ENCODE data around the gene CST3.
"Not testable (repeated sequence)": the region's sequence is repeated elsewhere in the genome, so short reads cannot be mapped to it uniquely, and the experiment has no call there.

CST3 gene, protein sequence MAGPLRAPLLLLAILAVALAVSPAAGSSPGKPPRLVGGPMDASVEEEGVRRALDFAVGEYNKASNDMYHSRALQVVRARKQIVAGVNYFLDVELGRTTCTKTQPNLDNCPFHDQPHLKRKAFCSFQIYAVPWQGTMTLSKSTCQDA

DNA sequence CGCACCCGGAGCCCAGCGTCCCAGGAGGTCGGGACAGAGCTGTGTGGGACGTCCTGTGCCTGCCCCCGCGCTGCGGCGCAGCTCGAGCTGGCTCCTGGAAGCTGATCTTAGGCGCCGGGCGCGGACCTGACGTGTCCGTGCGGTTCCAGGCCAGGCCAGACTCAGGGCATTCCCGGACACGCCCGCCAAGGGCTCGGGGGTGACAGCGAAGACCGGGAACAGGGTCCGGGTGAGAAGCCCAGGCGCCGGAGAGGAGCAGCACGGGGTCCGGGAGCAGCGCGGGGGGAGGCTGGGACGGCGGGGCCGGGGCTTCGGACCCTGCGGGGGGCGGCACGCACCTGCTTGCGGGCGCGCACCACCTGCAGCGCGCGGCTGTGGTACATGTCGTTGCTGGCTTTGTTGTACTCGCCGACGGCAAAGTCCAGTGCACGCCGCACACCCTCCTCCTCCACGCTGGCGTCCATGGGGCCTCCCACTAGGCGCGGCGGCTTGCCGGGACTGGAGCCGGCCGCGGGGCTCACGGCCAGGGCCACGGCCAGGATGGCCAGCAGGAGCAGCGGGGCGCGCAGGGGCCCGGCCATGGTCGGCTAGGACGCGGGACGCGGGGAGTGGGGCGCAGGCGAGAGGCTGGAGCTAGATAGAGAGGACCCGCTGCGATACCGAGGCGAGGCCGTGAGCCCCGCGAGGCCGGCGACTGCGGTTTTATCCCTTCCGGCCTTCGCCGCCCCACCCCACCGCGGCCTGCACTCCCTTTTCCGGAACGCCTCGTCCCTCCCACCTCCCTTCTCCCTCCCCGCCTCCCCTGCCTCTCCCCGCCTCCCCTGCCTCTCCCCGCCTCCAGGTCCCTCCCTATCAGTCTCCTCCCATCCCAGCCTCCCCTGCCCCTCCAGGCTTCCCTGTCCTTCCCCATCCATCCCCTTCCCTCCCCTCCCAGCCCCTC, at the start of gene CST3:
CST3 (minus strand) TSS at position 674 of the 940 bp plus-strand sequence; CDS start at position 581, 93 bp downstream.
- no peak for DNase-seq

DNA sequence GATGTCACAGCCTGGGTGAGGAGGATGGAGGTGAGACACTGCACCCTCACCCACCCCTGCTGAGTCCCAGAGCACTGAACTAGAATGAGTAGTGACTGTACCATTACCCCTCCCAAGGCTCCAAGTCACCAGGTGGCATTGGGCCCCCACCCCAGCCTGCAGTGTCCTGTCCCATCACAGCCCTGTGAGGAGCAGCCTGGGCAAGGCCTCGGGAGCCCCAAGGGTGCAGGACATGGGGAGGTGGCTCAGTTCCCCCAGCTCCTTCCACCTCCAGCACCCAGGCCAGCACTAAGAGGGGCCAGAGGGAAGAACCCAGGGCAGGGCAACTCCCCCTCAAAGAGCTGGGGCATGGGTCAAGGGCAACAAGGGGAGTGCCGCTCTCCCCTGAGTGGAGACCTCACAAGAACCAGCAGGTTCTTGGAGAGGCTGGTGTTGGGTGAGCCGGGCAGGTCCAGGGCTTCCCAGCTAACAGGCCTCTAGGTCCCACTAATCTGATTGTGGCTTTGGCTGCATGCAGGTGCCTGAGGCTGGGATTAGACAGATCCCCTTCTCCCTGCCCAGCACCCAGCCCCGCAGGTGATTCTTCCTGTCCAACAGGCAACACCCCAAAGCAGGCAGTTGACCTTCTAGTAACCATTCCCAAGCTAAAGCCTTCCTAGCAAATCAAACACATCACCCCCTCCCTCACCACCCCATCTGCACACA, 48.4 kb upstream of the CST3 start:
- DNase-seq: no peak

DNA sequence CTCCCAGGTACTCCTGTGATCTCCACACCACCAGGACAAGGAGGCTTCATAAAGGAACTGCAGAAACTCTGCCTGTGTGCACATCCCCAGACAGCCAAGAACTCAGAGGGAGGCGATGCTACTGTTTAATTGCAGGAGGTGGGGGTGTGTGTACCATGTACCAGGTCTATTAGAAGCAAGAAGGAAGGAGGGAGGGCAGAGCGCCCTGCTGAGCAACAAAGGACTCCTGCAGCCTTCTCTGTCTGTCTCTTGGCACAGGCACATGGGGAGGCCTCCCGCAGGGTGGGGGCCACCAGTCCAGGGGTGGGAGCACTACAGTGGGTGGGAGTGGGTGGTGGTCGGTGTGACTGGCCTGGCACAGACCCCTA, 47.8 kb upstream of the CST3 start:
- DNase-seq: not testable (repeated sequence)

DNA sequence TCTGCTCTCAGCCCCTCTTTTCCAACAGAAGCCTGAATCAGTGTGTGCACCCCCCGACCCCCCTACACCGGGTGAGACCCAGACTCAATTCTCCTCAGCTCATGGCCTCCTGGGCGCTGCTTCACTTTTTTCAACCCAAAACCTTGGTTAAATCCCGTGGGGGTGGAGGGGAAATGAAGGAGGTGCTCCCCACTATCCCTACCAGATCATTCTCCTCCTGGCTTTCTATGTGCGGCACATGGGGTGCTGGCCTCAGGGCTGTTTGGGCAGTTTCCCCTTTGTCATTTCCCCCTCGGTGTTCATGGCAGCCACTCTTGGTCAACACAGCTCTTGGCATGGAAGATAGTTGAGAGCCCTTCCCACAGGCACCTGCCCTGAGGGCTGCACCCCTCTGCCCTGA, 46.5 kb upstream of the CST3 start:
- no peak for DNase-seq

DNA sequence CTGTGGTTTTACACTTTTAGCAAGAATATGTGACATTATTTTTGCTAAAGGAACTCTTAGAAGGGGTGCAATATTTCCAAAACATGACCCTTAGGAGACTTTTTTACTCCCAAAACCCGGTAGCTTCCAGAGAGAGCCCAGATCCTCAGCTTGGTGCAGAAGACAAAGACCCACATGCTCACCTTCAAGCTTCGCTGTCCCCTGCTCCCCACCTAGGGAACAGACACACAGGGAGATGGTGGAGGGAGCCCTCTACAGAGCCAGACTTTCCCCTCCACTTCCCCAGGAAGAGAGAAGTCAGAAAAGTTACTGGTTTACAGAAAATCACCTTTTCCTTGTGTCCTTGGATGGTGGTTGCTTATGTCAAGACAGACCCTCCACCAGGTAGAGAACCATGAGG, 46.1 kb upstream of the CST3 start:
- DNase-seq: no peak

DNA sequence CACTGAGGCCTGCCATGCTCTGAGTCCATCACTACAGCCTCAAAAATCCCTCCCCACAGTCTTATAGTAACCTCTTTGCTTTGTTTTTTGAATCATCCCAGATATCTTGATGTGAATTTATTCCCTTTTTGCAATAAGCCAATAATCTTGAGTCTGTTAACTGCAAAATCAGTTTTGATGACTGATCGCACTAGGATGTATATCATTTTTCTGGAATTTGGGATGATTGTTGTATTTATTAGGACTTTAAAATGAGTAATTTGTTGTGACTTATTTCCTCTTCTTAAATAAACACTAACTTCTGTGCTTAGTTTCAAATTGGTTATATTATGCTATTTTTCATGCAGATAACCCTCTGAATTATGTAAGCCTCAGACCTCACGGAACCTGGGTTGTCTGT, 45.5 kb upstream of the CST3 start:
- DNase-seq: no peak

DNA sequence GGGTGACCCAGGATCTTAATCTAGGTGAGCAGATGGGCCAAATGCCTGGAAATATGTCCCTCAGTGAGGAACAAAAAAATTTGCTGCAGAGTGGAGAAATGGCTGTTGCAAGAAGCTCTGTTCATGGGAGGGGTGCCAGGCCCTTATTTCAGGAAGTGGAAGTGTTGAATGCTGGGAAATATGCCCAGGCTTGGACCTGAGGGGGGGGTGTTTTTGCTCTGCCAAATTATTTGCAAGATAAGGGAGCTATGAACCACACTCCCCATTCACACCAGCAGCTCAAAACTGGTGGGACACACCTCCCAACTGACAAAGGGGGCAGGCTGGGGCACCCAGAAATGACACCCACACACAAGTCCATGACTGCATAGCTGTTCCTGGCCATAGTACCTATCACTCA, 42.4 kb upstream of the CST3 start:
- no peak for DNase-seq

DNA sequence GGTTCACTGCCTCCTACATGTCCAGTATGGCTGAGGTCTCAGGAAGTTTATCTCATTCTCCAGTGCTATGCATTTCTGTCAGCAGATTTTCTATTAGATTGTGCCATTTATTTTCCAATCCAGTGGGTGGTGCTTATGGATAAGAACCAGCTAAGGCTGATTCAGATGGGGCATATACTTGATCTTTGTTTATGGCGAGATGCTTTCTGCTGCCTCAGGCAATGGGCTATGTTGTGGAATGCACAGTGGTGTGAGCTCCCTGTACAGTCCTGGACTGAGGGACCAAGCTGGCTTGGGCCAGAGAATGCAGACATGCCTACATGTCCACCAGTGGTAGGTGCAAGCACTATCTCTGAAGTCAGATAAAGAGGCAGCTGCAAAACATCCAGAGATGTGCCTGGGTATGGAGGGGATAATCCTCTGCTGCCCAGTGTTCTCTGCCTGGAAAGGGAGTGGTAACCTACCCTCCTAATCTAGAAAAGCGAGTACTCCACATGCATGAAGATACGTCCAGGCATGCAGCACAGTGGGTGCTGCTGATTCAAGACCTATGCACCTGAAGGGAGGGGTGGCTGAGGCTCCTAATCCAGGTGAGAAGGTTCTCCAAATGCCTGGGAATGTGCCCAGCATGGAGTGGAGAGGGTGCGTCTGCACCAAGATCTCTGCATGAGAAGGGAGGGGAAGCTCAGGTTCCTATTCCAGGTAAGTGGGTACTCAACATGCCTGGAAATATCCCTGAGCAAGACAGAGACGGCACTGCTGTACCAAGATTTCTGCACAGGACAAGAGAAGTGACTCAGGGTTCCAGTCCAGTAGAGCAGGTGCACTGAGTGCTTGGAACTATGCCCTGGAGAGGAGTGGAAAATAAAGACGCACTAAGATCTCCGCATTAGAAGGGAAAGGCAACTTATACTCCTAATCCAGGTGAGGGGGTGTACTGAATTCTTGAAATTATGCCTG, 41.7 kb upstream of the CST3 start:
- DNase-seq: no peak

DNA sequence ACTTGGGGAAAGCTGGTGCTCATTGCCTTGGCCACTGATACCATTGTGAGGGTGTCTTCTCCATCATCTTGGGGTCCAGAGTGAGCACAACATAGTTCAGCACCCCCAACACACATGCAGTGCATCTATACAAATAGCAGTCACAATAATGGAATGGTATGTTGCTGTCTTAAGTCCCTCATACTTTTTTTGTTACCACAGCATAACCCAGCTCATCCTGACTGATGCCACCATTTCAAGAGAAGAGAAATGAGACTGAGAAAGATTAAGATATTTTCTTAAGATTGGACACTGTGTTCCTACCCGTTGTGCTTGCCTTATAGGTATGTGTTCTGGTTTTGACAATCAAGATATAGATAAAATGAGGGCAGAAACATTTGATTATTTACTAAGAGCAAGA, 35.5 kb upstream of the CST3 start:
- no peak for DNase-seq

DNA sequence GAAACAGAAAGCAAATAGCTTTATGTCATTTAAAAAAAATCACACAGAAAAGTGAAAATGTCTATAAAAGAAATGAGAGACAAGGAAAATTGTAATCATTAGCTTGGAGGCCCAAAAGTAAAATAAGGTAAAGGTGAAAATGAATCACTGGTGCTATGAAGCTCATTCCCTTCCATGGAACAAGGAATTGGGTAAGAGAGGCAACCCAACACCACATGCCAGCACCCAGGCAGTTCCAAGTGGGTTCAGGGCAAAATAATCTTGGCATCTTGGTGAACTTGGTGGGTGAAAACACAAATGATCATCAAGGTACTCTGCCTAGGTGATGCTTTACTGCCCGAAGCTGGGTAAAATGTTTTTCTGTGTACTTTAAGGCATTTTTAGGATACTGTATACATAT, 34.4 kb upstream of the CST3 start:
- DNase-seq: no peak

DNA sequence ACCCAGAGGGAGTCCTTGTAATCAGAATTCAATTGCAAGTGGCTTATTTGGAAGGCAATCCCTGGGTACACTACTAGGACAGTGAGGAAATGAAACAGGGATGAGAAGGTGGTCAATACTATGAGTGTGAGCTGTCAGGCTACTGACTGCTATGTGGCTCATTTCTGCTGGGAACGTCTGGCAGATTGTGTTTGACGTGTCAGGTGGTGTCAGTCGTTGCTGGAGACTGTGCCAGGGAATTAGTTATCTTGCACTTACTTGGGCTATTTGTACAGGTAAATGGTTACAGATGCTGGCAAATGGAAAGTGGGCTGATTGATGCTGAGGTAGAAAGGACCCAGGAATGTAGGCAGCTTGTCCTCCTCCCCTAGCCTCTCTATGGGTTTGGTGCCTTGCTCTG, 33.7 kb upstream of the CST3 start:
- no peak for DNase-seq

DNA sequence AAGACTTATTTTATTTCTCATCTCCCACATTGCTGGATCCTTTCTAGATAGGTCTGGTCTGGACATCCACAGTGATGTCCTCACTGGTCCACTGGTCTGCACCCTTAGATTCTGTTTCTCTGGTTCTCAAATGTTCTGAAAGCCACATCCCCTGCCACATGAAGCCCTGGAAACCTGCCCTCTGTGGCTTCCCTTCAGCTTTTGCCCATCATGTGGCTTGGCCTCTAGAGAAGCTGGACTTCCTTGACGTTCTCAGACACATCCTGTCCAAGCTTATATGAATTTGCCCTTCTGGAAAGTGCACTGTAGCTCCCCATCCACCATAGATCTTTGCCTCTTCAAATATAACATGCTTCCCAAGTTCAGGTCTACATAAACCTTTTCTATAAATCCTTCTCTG, 32.6 kb upstream of the CST3 start:
- no peak for DNase-seq

DNA sequence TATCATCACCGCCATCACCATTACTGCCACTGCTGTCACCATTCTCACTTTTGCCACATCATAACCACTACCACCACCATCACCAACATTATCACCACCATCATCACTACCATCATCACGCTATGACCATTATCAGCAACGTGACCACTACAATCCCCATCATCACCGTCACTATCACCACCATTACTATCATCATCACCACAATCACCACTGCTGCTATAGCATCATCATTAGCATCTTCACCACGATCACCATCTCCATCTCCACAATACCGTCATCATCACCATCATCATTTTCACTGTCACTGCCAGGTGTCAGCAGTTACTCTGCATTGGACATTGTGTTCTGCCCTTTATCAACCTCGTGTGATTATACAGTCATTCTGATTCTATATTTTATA, 32.1 kb upstream of the CST3 start:
- DNase-seq: no peak

DNA sequence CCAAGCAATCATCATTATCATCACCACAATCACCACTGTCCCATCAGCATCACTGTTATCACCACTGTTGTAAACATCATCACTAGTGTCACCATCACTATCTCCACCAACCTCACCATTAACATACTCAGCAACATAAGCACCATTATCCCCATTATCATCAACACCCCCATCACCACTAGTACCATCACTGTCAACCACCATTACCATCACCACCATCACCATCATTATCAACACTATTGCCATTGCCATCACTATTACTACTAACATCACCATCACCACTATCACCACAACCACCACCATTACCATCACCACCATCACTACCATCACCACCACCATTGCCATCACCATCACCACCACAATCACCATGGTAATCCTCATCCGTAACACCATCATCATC, 31.6 kb upstream of the CST3 start:
- no peak for DNase-seq

DNA sequence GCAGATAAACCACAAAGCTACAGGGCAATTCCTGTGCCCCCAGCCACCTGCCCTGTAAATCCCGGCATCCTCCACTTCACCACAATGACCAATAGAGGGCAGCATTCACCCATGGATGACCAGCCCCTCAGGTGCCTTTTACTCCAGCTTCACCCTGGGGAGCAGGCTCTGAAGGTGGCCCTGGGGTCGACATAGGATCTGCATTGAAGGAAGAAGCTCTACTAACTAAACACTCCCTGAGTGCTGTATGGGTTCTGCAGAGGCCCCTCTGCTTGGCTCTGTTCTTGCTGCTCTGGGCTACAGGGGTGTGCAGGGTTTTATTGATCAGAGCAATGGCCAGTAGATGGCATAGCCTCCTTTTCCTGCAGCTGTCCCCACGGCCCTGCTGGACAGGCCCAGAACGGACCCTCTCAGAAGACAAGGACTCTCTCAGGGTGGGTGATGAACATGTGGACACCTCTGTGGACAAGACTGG, 30.8 kb upstream of the CST3 start:
- DNase-seq: no peak

DNA sequence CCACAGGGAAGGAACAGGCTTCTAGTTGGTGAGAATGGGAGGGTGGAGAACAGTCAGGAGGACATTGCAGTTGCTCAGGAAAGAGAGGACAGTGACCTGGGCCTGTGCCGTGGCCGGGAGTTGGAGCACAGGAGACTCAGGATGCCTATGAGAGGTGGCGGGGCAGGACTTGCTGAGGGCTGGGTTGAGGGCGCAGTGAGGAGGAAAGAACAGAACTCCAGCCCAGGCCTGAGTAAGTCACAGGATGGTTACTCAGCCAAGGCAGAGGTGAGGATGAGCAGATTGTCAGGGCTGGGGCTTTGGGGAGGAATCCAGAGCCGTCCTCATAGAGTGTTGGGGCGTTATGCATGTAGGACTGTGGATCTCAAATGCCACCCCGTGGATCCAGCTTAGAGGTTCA, 29.9 kb upstream of the CST3 start:
- DNase-seq: no peak

DNA sequence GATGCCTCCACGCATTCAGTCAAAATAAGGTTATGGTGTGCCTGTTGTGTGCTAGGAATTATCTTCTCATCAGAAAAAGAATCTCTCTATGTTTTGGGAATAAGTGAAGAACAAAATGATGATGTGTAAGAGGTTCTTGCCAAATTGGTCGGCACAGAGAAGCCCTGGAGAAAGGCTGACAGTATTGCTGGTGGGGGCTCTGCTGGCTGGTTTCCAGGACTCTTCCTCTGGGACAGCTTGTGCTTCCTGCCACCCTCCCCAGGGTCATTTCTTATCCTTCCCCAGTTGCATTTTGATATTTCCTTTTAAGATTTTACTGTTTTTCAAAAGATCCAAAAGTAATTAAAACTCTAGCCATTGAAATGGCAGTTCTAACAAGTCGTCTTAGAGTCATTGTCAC, 28.9 kb upstream of the CST3 start:
- DNase-seq: no peak

DNA sequence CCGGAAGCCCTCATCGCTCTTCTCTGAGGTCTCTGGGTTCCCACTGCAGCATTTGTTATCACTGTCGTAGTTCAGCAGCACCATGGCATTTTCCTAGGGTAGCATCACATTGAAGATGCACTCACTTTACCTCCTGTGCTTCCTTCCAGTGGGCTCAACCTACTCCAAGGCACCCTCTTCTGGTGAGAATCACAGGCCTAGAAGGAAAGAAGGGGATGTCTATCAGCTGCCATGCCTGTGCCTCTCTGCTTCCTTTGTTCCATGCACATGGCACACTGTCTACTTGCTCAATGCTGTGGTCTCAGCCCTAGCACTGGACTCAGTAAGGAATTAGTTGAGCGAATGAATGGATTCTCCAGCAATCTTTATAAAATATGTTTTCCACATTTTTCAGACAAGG, 28.4 kb upstream of the CST3 start:
- DNase-seq: no peak

DNA sequence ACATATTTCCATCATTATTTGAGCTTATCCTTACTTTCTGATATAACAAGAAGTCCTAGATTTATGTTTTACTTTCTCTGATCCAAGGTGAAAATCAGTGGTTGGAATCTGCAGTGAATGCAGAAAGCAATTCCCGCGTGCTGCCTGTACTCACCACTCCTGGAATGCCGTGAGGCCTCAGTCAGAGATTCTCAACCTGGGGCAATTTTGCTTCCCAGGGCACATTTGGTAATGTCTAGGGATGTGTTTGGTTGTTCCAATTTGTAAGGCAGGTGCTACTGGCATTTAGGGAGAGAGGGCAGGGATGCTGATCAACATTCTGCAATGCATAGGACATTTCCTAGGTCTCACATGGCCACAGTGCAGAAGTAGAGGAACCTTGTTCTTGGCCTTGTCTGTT, 27.2 kb upstream of the CST3 start:
- DNase-seq: no peak

DNA sequence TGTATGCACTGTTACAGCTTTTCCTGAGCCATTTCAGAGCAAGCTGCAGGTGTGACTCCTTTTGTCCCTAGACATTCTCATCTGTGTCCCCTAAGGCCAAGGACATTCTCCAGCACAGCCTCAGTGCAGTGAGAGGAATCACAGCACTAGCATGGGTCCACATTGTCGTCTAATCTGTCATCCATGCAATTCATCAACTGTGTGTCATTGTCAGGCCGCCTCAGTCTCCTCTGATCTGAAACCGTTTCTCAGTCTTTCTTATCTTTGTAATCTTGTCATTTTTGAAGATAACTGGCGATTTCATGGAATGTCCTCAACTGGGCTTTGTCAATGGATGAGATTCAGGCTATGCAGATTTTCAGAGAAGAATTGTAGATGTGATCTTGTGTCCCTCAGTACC, 26.3 kb upstream of the CST3 start:
- DNase-seq: not testable (repeated sequence)

DNA sequence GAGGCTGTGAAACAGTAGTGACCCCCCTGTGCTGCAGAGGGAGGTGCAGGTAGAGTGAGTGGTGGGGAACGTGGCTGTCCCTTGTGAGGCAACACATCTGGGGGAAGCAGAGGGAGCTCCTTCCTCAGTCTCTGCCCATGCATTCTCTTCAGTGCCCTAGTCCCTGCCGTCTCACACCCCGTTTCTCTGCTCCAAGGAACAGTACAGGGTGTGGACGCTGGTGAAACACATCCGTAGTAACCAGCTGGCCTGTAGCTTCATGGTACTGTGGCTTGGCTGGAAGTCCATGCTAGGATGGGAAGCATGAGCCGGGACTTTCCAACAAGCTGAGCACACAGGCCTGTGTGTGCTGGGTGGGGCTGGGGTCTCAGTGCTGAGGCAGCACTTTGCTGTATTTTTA, 25.4 kb upstream of the CST3 start:
- DNase-seq: no peak

DNA sequence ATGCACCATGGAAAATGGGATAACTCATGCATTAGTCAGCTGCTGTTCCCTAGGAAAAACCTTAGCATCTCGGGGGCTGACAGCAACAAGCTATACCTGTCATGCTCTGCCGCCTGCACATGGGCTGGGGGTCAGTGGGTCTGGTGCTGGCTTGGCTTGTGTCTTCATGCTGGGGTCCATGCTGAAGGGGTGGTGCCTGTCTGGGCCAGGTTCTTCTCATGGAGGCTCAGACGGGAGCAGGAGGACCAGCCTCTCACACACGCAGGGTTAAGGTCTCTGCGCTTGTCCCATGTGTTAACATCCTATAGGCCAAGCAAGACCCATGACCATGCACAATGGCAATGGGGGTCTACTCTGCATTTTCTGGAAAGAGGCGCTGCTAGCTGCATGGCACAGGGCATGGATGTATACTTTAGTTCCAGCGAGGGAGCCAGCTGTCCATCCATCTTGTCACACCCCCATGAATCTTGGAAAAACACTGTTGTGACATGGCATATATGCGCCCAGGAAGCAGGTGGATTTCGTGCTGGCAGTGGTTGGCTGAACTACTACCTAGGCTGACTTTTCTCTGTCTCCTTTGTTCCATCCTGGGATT, 24.6 kb upstream of the CST3 start:
- no peak for DNase-seq

All from cerebellar nuclear complex (tissue), 1 donor.